WTC11 (cell line): ENCODE data around the gene CD93. TPM values are rescaled to one million over a fixed set of nuclear protein-coding genes. Genes with fewer than 3 reads are reported as not detected.

Source experiments
- ATAC-seq: fragments of 200-7000 bp; cut with Tn5 transposase; 2 replicates; pipeline ENCODE4 v1.10.0; 2021; ENCODE audit warnings: mild to moderate bottlenecking, moderate library complexity
- CTCF ChIA-PET: fragments of 300-600 bp; sonication (Branson Sonifier 250); formaldehyde crosslinking; loops from one replicate; lab custom pipeline; 2021; ENCODE audit warnings: antibody characterized with exemption; lab: Charles Lee
- POLR2A ChIA-PET: fragments of 350-600 bp; sonication (Branson Sonifier 250); formaldehyde crosslinking; loops from one replicate; lab custom pipeline; 2021; ENCODE audit warnings: antibody characterized with exemption; lab: Charles Lee
- DNase-seq: peaks from one replicate; pipeline ENCODE4 v3.0.0; 2021; ENCODE audit warnings: low spot score
- H3K27ac Mint-ChIP-seq: 2 replicates; pipeline ENCODE4 v1.8.0; 2021; ENCODE audit warnings: mixed read lengths
- H3K27me3 Mint-ChIP-seq: 2 replicates; pipeline ENCODE4 v1.8.0; 2021; ENCODE audit warnings: low read depth, mild to moderate bottlenecking, moderate library complexity, mixed read lengths
- H3K36me3 Mint-ChIP-seq: 2 replicates; pipeline ENCODE4 v1.8.0; 2021; ENCODE audit warnings: mixed read lengths
- H3K4me1 Mint-ChIP-seq: 2 replicates; pipeline ENCODE4 v1.8.0; 2022; ENCODE audit warnings: mixed read lengths
- H3K4me3 Mint-ChIP-seq: 2 replicates; pipeline ENCODE4 v1.8.0; 2021; ENCODE audit warnings: mild to moderate bottlenecking, moderate library complexity, mixed read lengths
- H3K9me3 Mint-ChIP-seq: 2 replicates; pipeline ENCODE4 v1.8.0; 2021; ENCODE audit warnings: mixed read lengths
- ARID4B ChIP-seq: sonication (generic); formaldehyde crosslinking; IDR thresholded peaks from 2 replicates; pipeline ENCODE4 v1.8.0; 2023; ENCODE audit warnings: missing genetic modification reagents, mild to moderate bottlenecking, borderline replicate concordance
- ATF3 ChIP-seq: sonication (generic); formaldehyde crosslinking; conservative IDR thresholded peaks from 2 replicates; pipeline ENCODE4 v1.8.1; 2022; ENCODE audit warnings: mild to moderate bottlenecking, missing genetic modification reagents
- E2F1 ChIP-seq: sonication (generic); formaldehyde crosslinking; IDR thresholded peaks from 2 replicates; pipeline ENCODE4 v1.8.0; 2022; ENCODE audit warnings: mild to moderate bottlenecking, missing genetic modification reagents
- MLX ChIP-seq: sonication (generic); formaldehyde crosslinking; IDR thresholded peaks from 2 replicates; pipeline ENCODE4 v1.8.1; 2023; ENCODE audit warnings: mild to moderate bottlenecking, missing genetic modification reagents, moderate library complexity
- RORB ChIP-seq: fragments of 250-450 bp; sonication (Bioruptor Pico); IDR thresholded peaks from 2 replicates; pipeline ENCODE4 v1.9.0; 2021; ENCODE audit warnings: mild to moderate bottlenecking
- STAT6 ChIP-seq: sonication (generic); formaldehyde crosslinking; conservative IDR thresholded peaks from 2 replicates; pipeline ENCODE4 v1.8.1; 2023; ENCODE audit warnings: mild to moderate bottlenecking, low read depth, missing genetic modification reagents, moderate library complexity
- USF1 ChIP-seq: sonication (generic); formaldehyde crosslinking; IDR thresholded peaks from 2 replicates; pipeline ENCODE4 v1.8.0; 2022; ENCODE audit warnings: mild to moderate bottlenecking, missing genetic modification reagents
- ZNF138 ChIP-seq: sonication (generic); formaldehyde crosslinking; conservative IDR thresholded peaks from 2 replicates; pipeline ENCODE4 v1.8.1; 2022; ENCODE audit warnings: mild to moderate bottlenecking, moderate library complexity, missing genetic modification reagents
- ZNF232 ChIP-seq: sonication (generic); formaldehyde crosslinking; IDR thresholded peaks from 2 replicates; pipeline ENCODE4 v1.8.0; 2022; ENCODE audit warnings: mild to moderate bottlenecking, missing genetic modification reagents
- ZNF416 ChIP-seq: fragments of 250-450 bp; sonication (Bioruptor Pico); IDR thresholded peaks from 2 replicates; pipeline ENCODE4 v1.9.0; 2021; ENCODE audit warnings: mild to moderate bottlenecking, inconsistent platforms
- ZNF423 ChIP-seq: fragments of 250-450 bp; sonication (Bioruptor Pico); IDR thresholded peaks from 2 replicates; pipeline ENCODE4 v2.1.2; 2022; ENCODE audit warnings: mild to moderate bottlenecking, moderate library complexity
- ZNF425 ChIP-seq: fragments of 250-450 bp; sonication (Bioruptor Pico); conservative IDR thresholded peaks from 2 replicates; pipeline ENCODE4 v1.9.0; 2021; ENCODE audit warnings: mild to moderate bottlenecking
- ZNF512 ChIP-seq: sonication (generic); formaldehyde crosslinking; IDR thresholded peaks from 2 replicates; pipeline ENCODE4 v1.8.1; 2022; ENCODE audit warnings: missing genetic modification reagents, borderline replicate concordance
- ZNF532 ChIP-seq: fragments of 250-450 bp; sonication (Bioruptor Pico); IDR thresholded peaks from 2 replicates; pipeline ENCODE4 v1.9.0; 2021; ENCODE audit warnings: mild to moderate bottlenecking, borderline replicate concordance
- total RNA-seq: library from RNA; stranded (reverse); gene quantifications from 3 replicates; pipeline ENCODE4 v1.2.3, GENCODE V29; 2021

CD93 gene
- total RNA-seq, 1 experiment from 2014 or later: 0.09 TPM

GRCh38 chr20:23043376-23043775 is 42.7 kb downstream of the CD93 start (continued):
- TF ChIP-seq ZNF532: no peak
- peak; percentile 52 for TF ChIP-seq USF1 (CRISPR knock-in tag)
- no peak for TF ChIP-seq MLX (CRISPR knock-in tag)

GRCh38 chr20:23042270-23042669 is 43.9 kb downstream of the CD93 start:
- TF ChIP-seq ZNF416 (CRISPR knock-in tag): no peak
- TF ChIP-seq STAT6 (CRISPR knock-in tag): no peak
- TF ChIP-seq ZNF138: no peak
- TF ChIP-seq ARID4B (CRISPR knock-in tag): no peak
- TF ChIP-seq ZNF425 (CRISPR knock-in tag): no peak
- no peak for TF ChIP-seq RORB (CRISPR knock-in tag)
- no peak for TF ChIP-seq ZNF512 (CRISPR knock-in tag)
- no peak for TF ChIP-seq ZNF232
- no peak for TF ChIP-seq ATF3 (CRISPR knock-in tag)
- TF ChIP-seq E2F1 (CRISPR knock-in tag): no peak
- no peak for TF ChIP-seq ZNF423 (CRISPR knock-in tag)
- H3K4me3 Mint-ChIP-seq: no peak overlapping the region
- ATAC-seq: peak; percentile 80
- POLR2A ChIA-PET: no interaction called here
- H3K27ac Mint-ChIP-seq: no peak overlapping the region
- peaks cover 3% of the 10 kb centered on the region; the same call in 1 of the 2 replicates for H3K9me3 Mint-ChIP-seq
- H3K27me3 Mint-ChIP-seq: peaks cover 82% of the 10 kb centered on the region
- CTCF ChIA-PET: interaction anchor here (0.8 to 3.0 kb wide), 7 partner anchors 9 to 350 kb away, joined by 3 to 13 read pairs (median 4); no protein-coding TSS in a partner anchor
- no peak for DNase-seq
- H3K36me3 Mint-ChIP-seq: no peaks in the 10 kb centered on the region; the same call in 1 of the 2 replicates
- H3K4me1 Mint-ChIP-seq: peaks cover 56% of the 10 kb centered on the region
